GM03348 (cell line): Measurements from ENCODE around the gene DDHD1.
A peak's percentile ranks its signal among the peaks of the same experiment; 100 is the strongest.
"Not testable (repeated sequence)": the region's sequence is repeated elsewhere in the genome, so short reads cannot be mapped to it uniquely, and the experiment has no call there.

Experiments used
- DNase-seq: peaks from one replicate; pipeline ENCODE4 v3.0.0; 2012; ENCODE audit warnings: low spot score

DDHD1 gene

GRCh38 chr14:53152184-53152886, 788 bp downstream of the DDHD1 start:
- peak; percentile 72 for DNase-seq

- peak; percentile 77 for DNase-seq
These were observed 1.5 kb downstream of the DDHD1 start for GRCh38 chr14:53151523-53152183.

GRCh38 chr14:53149668-53150316, 3.3 kb downstream of the DDHD1 start:
- DNase-seq, result no peak

GRCh38 chr14:53148671-53149070, 4.5 kb downstream of the DDHD1 start:
- no peak for DNase-seq

GRCh38 chr14:53147893-53148292, 5.2 kb downstream of the DDHD1 start:
- no peak for DNase-seq

- no peak for DNase-seq
These were observed 5.9 kb downstream of the DDHD1 start for GRCh38 chr14:53147208-53147607.

GRCh38 chr14:53146739-53147138, 6.4 kb downstream of the DDHD1 start:
- no peak for DNase-seq

GRCh38 chr14:53144244-53144643, 8.9 kb downstream of the DDHD1 start:
- DNase-seq, result no peak

- DNase-seq, result no peak
These were observed 12.5 kb downstream of the DDHD1 start for GRCh38 chr14:53140585-53140984.

GRCh38 chr14:53137568-53138203, 15.4 kb downstream of the DDHD1 start:
- no peak for DNase-seq

- DNase-seq, result not testable (repeated sequence)
These were observed 22.6 kb downstream of the DDHD1 start for GRCh38 chr14:53130491-53130890.

- no peak for DNase-seq
These were observed 24.7 kb downstream of the DDHD1 start for GRCh38 chr14:53128303-53129028.

- DNase-seq, result no peak
These were observed 25.3 kb downstream of the DDHD1 start for GRCh38 chr14:53127832-53128231.

GRCh38 chr14:53127151-53127550, 26.0 kb downstream of the DDHD1 start:
- no peak for DNase-seq

- peak; percentile 13 for DNase-seq
These were observed 26.4 kb downstream of the DDHD1 start for GRCh38 chr14:53126731-53127130.

- DNase-seq, result peak; percentile 16
These were observed 28.3 kb downstream of the DDHD1 start for GRCh38 chr14:53124786-53125185.

GRCh38 chr14:53121419-53121818, 31.7 kb downstream of the DDHD1 start:
- DNase-seq, result not testable (repeated sequence)

- not testable (repeated sequence) for DNase-seq
These were observed 35.6 kb downstream of the DDHD1 start for GRCh38 chr14:53117479-53117878.

GRCh38 chr14:53113989-53114388, 39.1 kb downstream of the DDHD1 start:
- DNase-seq, result no peak

- DNase-seq, result no peak
These were observed 43.0 kb downstream of the DDHD1 start for GRCh38 chr14:53110096-53110495.

GRCh38 chr14:53109105-53110041, 43.8 kb downstream of the DDHD1 start:
- peak; percentile 64 for DNase-seq
